HepG2 (cell line): ENCODE results near the gene TNP2. TPM values are rescaled to one million over a fixed set of nuclear protein-coding genes. Genes with fewer than 3 reads are reported as not detected.

Experiments used
- CHCHD3 ChIP-seq: sonication (generic); formaldehyde crosslinking; IDR thresholded peaks from 2 replicates; pipeline ENCODE4 v1.8.0; 2022; ENCODE audit warnings: mild to moderate bottlenecking, missing genetic modification reagents, moderate library complexity
- FOXA3 ChIP-seq: IDR thresholded peaks from 2 replicates; pipeline ENCODE4 v1.6.1; 2016; ENCODE audit warnings: missing genetic modification reagents, missing compliant biosample characterization
- FOXK1 ChIP-seq: sonication (generic); formaldehyde crosslinking; IDR thresholded peaks from 2 replicates; pipeline ENCODE4 v1.4.0; 2020; ENCODE audit warnings: low read depth, missing genetic modification reagents, borderline replicate concordance
- GABPA ChIP-seq, 2 experiments: IDR thresholded peaks; 2 replicates each; pipeline ENCODE4 v1.6.1; 2011 to 2016; ENCODE audit warnings: low read depth in 2 of 2, low read length in 1 of 2, missing biosample characterization in 1 of 2, missing genetic modification characterization in 1 of 2
- GATA4 ChIP-seq: sonication (generic); IDR thresholded peaks from 2 replicates; pipeline ENCODE4 v1.6.1; 2016; ENCODE audit warnings: antibody characterized with exemption, low read depth, borderline replicate concordance
- KDM3A ChIP-seq: IDR thresholded peaks from 2 replicates; pipeline ENCODE4 v1.6.1; 2018; ENCODE audit warnings: low read depth, missing compliant biosample characterization
- MXI1 ChIP-seq: IDR thresholded peaks from 3 replicates; pipeline ENCODE4 v1.6.1; 2012; ENCODE audit warnings: low read depth, low read length, inconsistent platforms, borderline replicate concordance
- NFKBIZ ChIP-seq: IDR thresholded peaks from 2 replicates; pipeline ENCODE4 v1.6.1; 2018; ENCODE audit warnings: missing genetic modification reagents, missing compliant biosample characterization
- PRDM4 ChIP-seq: sonication (generic); formaldehyde crosslinking; IDR thresholded peaks from 2 replicates; pipeline ENCODE4 v1.9.0; 2021; ENCODE audit warnings: missing genetic modification reagents, borderline replicate concordance
- SALL1 ChIP-seq: sonication (generic); formaldehyde crosslinking; IDR thresholded peaks from 2 replicates; pipeline ENCODE4 v1.8.0; 2022; ENCODE audit warnings: mild to moderate bottlenecking, missing genetic modification reagents
- SKIL ChIP-seq: sonication (generic); formaldehyde crosslinking; IDR thresholded peaks from 2 replicates; pipeline ENCODE4 v1.8.0; 2022; ENCODE audit warnings: missing genetic modification reagents, mild to moderate bottlenecking, moderate library complexity, borderline replicate concordance
- SNAPC2 ChIP-seq: sonication (generic); formaldehyde crosslinking; IDR thresholded peaks from 2 replicates; pipeline ENCODE4 v1.8.1; 2022; ENCODE audit warnings: mild to moderate bottlenecking, missing genetic modification reagents
- TCF12 ChIP-seq, 2 experiments: fragments of 450-650 bp in 1 of 2; sonication (generic) in 1 of 2; formaldehyde crosslinking in 1 of 2; IDR thresholded peaks; 2 replicates each; pipeline versions ENCODE4 v1.6.1 to v1.8.0; 2017 to 2022; ENCODE audit warnings: antibody characterized with exemption in 1 of 2, mild to moderate bottlenecking in 1 of 2, missing genetic modification reagents in 1 of 2, moderate library complexity in 1 of 2
- TFAP4 ChIP-seq: sonication (generic); IDR thresholded peaks from 2 replicates; pipeline ENCODE4 v1.6.1; 2016; ENCODE audit warnings: low read depth, borderline replicate concordance
- ZNF138 ChIP-seq: sonication (generic); formaldehyde crosslinking; IDR thresholded peaks from 2 replicates; pipeline ENCODE4 v1.5.0; 2020; ENCODE audit warnings: mild to moderate bottlenecking, low read depth, missing genetic modification reagents
- ZNF703 ChIP-seq: sonication (generic); formaldehyde crosslinking; IDR thresholded peaks from 2 replicates; pipeline ENCODE4 v1.5.1; 2020; ENCODE audit warnings: missing genetic modification reagents, mild to moderate bottlenecking, moderate library complexity, borderline replicate concordance
- ZNF784 ChIP-seq: sonication (generic); formaldehyde crosslinking; IDR thresholded peaks from 2 replicates; pipeline ENCODE4 v1.5.1; 2020; ENCODE audit warnings: missing genetic modification reagents, mild to moderate bottlenecking, borderline replicate concordance
- ZNF83 ChIP-seq: sonication (generic); formaldehyde crosslinking; IDR thresholded peaks from 2 replicates; pipeline ENCODE4 v1.4.0; 2020; ENCODE audit warnings: missing genetic modification reagents, mild to moderate bottlenecking, borderline replicate concordance
- ZZZ3 ChIP-seq: sonication (generic); formaldehyde crosslinking; IDR thresholded peaks from 2 replicates; pipeline ENCODE4 v1.4.0; 2020; ENCODE audit warnings: missing genetic modification reagents, mild to moderate bottlenecking, borderline replicate concordance
- polyA plus RNA-seq, 8 experiments: library from polyadenylated mRNA; depleted of rRNA in 3 of 8; stranded (reverse) in 7 of 8; unstranded in 1 of 8; fragments of >200 nt; fragmentation: Illumina TruSeq in 4 of 8; extraction: Trizol in 4 of 8; gene quantifications; 2 replicates each; pipeline versions ENCODE4 v1.2.1 to v1.2.3, GENCODE V29; 2011 to 2016; ENCODE audit warnings: low read depth in 4 of 8, missing spikeins in 1 of 8, mixed read lengths in 1 of 8; ENCODE audit not compliant: insufficient read depth in 1 of 8
- total RNA-seq, 5 experiments: library from RNA; depleted of rRNA; stranded (reverse); fragments of >200 nt; fragmentation: Illumina TruSeq; extraction: Trizol; gene quantifications; 2 replicates each; pipeline ENCODE4 v1.2.3, GENCODE V29; 2016; ENCODE audit warnings: low read depth in 1 of 5
- TF ChIP-seq, protein P1 (sequence below): sonication (generic); formaldehyde crosslinking; IDR thresholded peaks from 2 replicates; pipeline ENCODE4 v1.5.1; 2020; ENCODE audit warnings: mild to moderate bottlenecking, missing genetic modification reagents, moderate library complexity

The TNP2 gene
- total and polyA plus RNA-seq, 2 of the 13 experiments (the other 11 are each of a cell fraction or from before 2014, with no cell fraction given) = not detected

DNA sequence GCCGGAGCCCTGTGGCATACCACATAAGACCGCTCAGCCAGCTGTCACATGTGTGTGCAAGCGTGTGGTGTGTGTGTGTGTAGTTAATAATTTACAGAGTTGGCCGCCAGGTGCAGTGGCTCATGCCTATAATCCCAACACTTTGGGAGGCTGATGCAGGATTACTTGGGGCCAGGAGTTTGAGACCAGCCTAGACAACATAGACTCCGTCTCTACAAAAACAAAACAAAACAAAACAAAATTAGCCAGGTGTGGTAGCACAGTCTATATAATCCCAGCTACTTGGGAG, 33.5 kb downstream of the TNP2 start (continued):
- TF ChIP-seq PRDM4 = no peak
- no peak for TF ChIP-seq ZNF138 (CRISPR knock-in tag)
- peak; percentile 58; the same call in 1 of the 3 replicates for TF ChIP-seq MXI1
- no peak for TF ChIP-seq ZZZ3
- no peak for TF ChIP-seq CHCHD3 (CRISPR knock-in tag)
- no peak for TF ChIP-seq ZNF784 (CRISPR knock-in tag)
- TF ChIP-seq, protein P1, sequence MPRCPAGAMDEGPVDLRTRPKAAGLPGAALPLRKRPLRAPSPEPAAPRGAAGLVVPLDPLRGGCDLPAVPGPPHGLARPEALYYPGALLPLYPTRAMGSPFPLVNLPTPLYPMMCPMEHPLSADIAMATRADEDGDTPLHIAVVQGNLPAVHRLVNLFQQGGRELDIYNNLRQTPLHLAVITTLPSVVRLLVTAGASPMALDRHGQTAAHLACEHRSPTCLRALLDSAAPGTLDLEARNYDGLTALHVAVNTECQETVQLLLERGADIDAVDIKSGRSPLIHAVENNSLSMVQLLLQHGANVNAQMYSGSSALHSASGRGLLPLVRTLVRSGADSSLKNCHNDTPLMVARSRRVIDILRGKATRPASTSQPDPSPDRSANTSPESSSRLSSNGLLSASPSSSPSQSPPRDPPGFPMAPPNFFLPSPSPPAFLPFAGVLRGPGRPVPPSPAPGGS (CRISPR knock-in tag) = no peak
- TF ChIP-seq ZNF83 (CRISPR knock-in tag) = no peak
- TF ChIP-seq SNAPC2 (CRISPR knock-in tag) = no peak
- TF ChIP-seq ZNF703 = no peak
- TF ChIP-seq TCF12 (IDR thresholded peaks at IDR 0.05) = no peak
- no peak for TF ChIP-seq TCF12 (CRISPR knock-in tag; IDR thresholded peaks at IDR 0.05)
- peak; percentile 84; the same call in 1 of the 2 replicates for TF ChIP-seq TFAP4
- TF ChIP-seq FOXA3 (CRISPR knock-in tag) = peak; percentile 10; the same call in 1 of the 2 replicates
- no peak for TF ChIP-seq GATA4
- no peak for TF ChIP-seq GABPA (IDR thresholded peaks at IDR 0.05; ENCODE audit: low read depth, low read length)
- no peak for TF ChIP-seq GABPA (CRISPR knock-in tag; IDR thresholded peaks at IDR 0.05; ENCODE audit: low read depth)
- no peak for TF ChIP-seq NFKBIZ
- TF ChIP-seq SKIL (CRISPR knock-in tag) = no peak
- peak; percentile 67 for TF ChIP-seq SALL1 (CRISPR knock-in tag)
- TF ChIP-seq FOXK1 (CRISPR knock-in tag) = peak; percentile 32; the same call in 1 of the 2 replicates
- peak; percentile 21; the same call in 1 of the 2 replicates for TF ChIP-seq KDM3A (CRISPR knock-in tag)
